GM23338 (cell line): Measurements from ENCODE around the gene EMID1. TPM values are rescaled to one million over a fixed set of nuclear protein-coding genes. Genes with fewer than 3 reads are reported as not detected.

ENCODE experiments used
- ATAC-seq: fragments of 200-7000 bp; cut with Tn5 transposase; 3 replicates; pipeline ENCODE4 v1.9.1; 2020
- DNase-seq: peaks from one replicate; pipeline ENCODE4 v3.0.0-alpha.2; 2015; ENCODE audit warnings: low spot score
- H2AFZ ChIP-seq: fragments of 200-600 bp; sonication (generic); 2 replicates; pipeline ENCODE4 v1.8.0; 2016; ENCODE audit warnings: antibody characterized with exemption, mild to moderate bottlenecking, moderate library complexity
- H3F3A ChIP-seq: fragments of 200-600 bp; sonication (generic); replicated peaks from 2 replicates; pipeline ENCODE4 v1.8.0; 2017; ENCODE audit warnings: antibody characterized with exemption, mixed run types, low read depth
- H3K27ac ChIP-seq: fragments of 200-600 bp; sonication (generic); 2 replicates; pipeline ENCODE4 v1.6.1; 2016; ENCODE audit warnings: low read depth
- H3K27me3 ChIP-seq: fragments of 200-600 bp; sonication (generic); 2 replicates; pipeline ENCODE4 v1.8.0; 2016; ENCODE audit warnings: mild to moderate bottlenecking, mixed run types, moderate library complexity; ENCODE audit not compliant: insufficient read depth
- H3K36me3 ChIP-seq: fragments of 200-600 bp; sonication (generic); 2 replicates; pipeline ENCODE4 v1.8.0; 2016; ENCODE audit warnings: mild to moderate bottlenecking; ENCODE audit not compliant: insufficient read depth
- H3K4me1 ChIP-seq: fragments of 200-600 bp; sonication (generic); 2 replicates; pipeline ENCODE4 v1.8.0; 2016; ENCODE audit warnings: mild to moderate bottlenecking, moderate library complexity; ENCODE audit not compliant: insufficient read depth
- H3K4me2 ChIP-seq: fragments of 200-600 bp; sonication (generic); 2 replicates; pipeline ENCODE4 v1.7.1; 2017; ENCODE audit warnings: mixed run types
- H3K4me3 ChIP-seq: fragments of 200-600 bp; sonication (generic); 2 replicates; pipeline ENCODE4 v1.6.1; 2016; ENCODE audit warnings: mixed run types
- H3K79me2 ChIP-seq: fragments of 200-600 bp; sonication (generic); replicated peaks from 2 replicates; pipeline ENCODE4 v1.8.0; 2017; ENCODE audit warnings: mild to moderate bottlenecking; ENCODE audit not compliant: insufficient read depth
- H3K9me2 ChIP-seq: fragments of 200-600 bp; sonication (generic); 2 replicates; pipeline ENCODE4 v1.8.0; 2017; ENCODE audit not compliant: insufficient read depth
- H4K20me1 ChIP-seq: fragments of 200-600 bp; sonication (generic); replicated peaks from 2 replicates; pipeline ENCODE4 v1.8.0; 2017; ENCODE audit warnings: mild to moderate bottlenecking; ENCODE audit not compliant: insufficient read depth
- H3K27ac Mint-ChIP-seq: 2 replicates; pipeline ENCODE4 v1.8.0; 2020; ENCODE audit warnings: inconsistent platforms, mild to moderate bottlenecking, moderate library complexity, mixed read lengths
- H3K27me3 Mint-ChIP-seq: 3 replicates; pipeline ENCODE4 v1.8.0; 2022; ENCODE audit warnings: low read depth, mild to moderate bottlenecking, moderate library complexity, mixed read lengths, inconsistent platforms; ENCODE audit not compliant: insufficient read depth, poor library complexity
- H3K36me3 Mint-ChIP-seq: 3 replicates; pipeline ENCODE4 v1.8.0; 2021; ENCODE audit warnings: low read depth, mild to moderate bottlenecking, inconsistent platforms, moderate library complexity, mixed read lengths
- H3K4me1 Mint-ChIP-seq: 3 replicates; pipeline ENCODE4 v1.8.0; 2020; ENCODE audit warnings: mild to moderate bottlenecking, inconsistent platforms, mixed read lengths
- H3K4me3 Mint-ChIP-seq: 3 replicates; pipeline ENCODE4 v1.8.0; 2021; ENCODE audit warnings: moderate library complexity, mild to moderate bottlenecking, inconsistent platforms, mixed read lengths
- H3K9me3 Mint-ChIP-seq: 3 replicates; pipeline ENCODE4 v1.8.0; 2020; ENCODE audit warnings: moderate library complexity, mild to moderate bottlenecking, inconsistent platforms, mixed read lengths
- CREB1 ChIP-seq: fragments of 250-450 bp; sonication (Bioruptor Pico); IDR thresholded peaks from 2 replicates; pipeline ENCODE4 v1.5.0; 2020; ENCODE audit warnings: low read depth, mild to moderate bottlenecking, moderate library complexity
- CTCF ChIP-seq, 2 experiments: fragments of 200-600 bp in 1 of 2; sonication (generic) in 1 of 2; conservative IDR thresholded peaks; 2 replicates each; pipeline versions ENCODE4 v1.5.1 to v1.6.1; 2016 to 2017; ENCODE audit warnings: antibody characterized with exemption in 2 of 2, low read depth in 2 of 2, mild to moderate bottlenecking in 2 of 2, moderate library complexity in 1 of 2
- EZH2 ChIP-seq: fragments of 200-600 bp; sonication (generic); IDR thresholded peaks from one replicate; pipeline ENCODE4 v1.8.0; 2017; ENCODE audit warnings: antibody characterized with exemption, mild to moderate bottlenecking, low read depth; ENCODE audit not compliant: unreplicated experiment
- EZH2phosphoT487 ChIP-seq: fragments of 200-600 bp; sonication (generic); IDR thresholded peaks from one replicate; pipeline ENCODE4 v1.8.1; 2018; ENCODE audit warnings: antibody characterized with exemption; ENCODE audit not compliant: unreplicated experiment
- JUNB ChIP-seq: IDR thresholded peaks from one replicate; pipeline ENCODE4 v1.6.1; 2016; ENCODE audit warnings: antibody characterized with exemption; ENCODE audit not compliant: unreplicated experiment
- NANOG ChIP-seq: IDR thresholded peaks from 2 replicates; pipeline ENCODE4 v1.6.1; 2016; ENCODE audit warnings: antibody characterized with exemption, borderline replicate concordance
- REST ChIP-seq: IDR thresholded peaks from one replicate; pipeline ENCODE4 v1.6.1; 2018; ENCODE audit warnings: antibody characterized with exemption; ENCODE audit not compliant: unreplicated experiment
- polyA plus RNA-seq: library from polyadenylated mRNA; unstranded; fragments of >200 nt; fragmentation: Nextera tagmentation; extraction: Ambion mirVana; gene quantifications from 2 replicates; pipeline ENCODE4 v1.2.1, GENCODE V29; 2016
- total RNA-seq: library from RNA; depleted of rRNA; stranded (reverse); fragments of >200 nt; shearing (Covaris generic); gene quantifications from 2 replicates; pipeline ENCODE4 v1.2.3, GENCODE V29; 2014
- TF ChIP-seq, protein P1 (sequence below): IDR thresholded peaks from 2 replicates; pipeline ENCODE4 v1.6.1; 2016; ENCODE audit warnings: antibody characterized with exemption

The EMID1 gene
- total and polyA plus RNA-seq, 2 experiments from 2014 or later, result 3.0 to 13.4 TPM

DNA sequence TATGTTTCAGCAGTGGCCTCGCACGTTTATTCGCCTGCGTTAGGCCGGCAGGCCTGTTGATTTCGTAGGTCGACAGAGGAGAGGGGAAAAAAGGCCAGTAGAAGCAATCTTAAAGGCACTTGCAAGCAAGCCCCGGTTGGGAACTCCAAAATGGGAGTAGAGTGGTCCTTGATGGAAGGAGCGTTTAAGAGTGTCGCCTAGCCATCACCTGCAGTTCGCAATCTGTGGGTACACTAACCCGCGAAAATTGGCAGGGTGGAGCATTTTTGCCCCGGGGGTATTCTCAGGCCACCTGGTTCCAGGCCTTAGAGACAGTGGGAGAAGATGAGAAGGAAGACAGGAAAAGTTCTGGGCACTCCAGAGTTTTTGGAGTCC is 63.5 kb downstream of the EMID1 start:
- Histone ChIP-seq H3F3A (peaks cover 5% of the 10 kb centered on the region), H3K27ac (peak overlapping the region; percentile 100), H4K20me1 (peaks cover 50% of the 10 kb centered on the region), H3K36me3 (peaks cover 40% of the 10 kb centered on the region), H3K79me2 (peaks cover 82% of the 10 kb centered on the region), H3K4me2 (peak overlapping the region; percentile 100), H3K4me3 (peak overlapping the region; percentile 99), H3K27me3 (no peaks in the 10 kb centered on the region), H3K4me1 (peaks cover 34% of the 10 kb centered on the region), H2AFZ (no peak overlapping the region), H3K9me2 (no peaks in the 10 kb centered on the region)
- H3K36me3 Mint-ChIP-seq, result peaks cover 83% of the 10 kb centered on the region
- no peaks in the 10 kb centered on the region for H3K9me3 Mint-ChIP-seq
- DNase-seq (peak; percentile 13), ATAC-seq (no peak)
- peaks cover 19% of the 10 kb centered on the region for H3K27me3 Mint-ChIP-seq
- TF ChIP-seq, protein P1, sequence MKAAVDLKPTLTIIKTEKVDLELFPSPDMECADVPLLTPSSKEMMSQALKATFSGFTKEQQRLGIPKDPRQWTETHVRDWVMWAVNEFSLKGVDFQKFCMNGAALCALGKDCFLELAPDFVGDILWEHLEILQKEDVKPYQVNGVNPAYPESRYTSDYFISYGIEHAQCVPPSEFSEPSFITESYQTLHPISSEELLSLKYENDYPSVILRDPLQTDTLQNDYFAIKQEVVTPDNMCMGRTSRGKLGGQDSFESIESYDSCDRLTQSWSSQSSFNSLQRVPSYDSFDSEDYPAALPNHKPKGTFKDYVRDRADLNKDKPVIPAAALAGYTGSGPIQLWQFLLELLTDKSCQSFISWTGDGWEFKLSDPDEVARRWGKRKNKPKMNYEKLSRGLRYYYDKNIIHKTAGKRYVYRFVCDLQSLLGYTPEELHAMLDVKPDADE, result no peak
- no peak for TF ChIP-seq EZH2phosphoT487
- TF ChIP-seq CREB1 (CRISPR knock-in tag), result no peak
- TF ChIP-seq CTCF (conservative IDR thresholded peaks at IDR 0.05; ENCODE audit: low read depth in 2 of 2), result no peak
- TF ChIP-seq JUNB, result no peak
- TF ChIP-seq NANOG, result no peak
- no peak for TF ChIP-seq REST
- TF ChIP-seq EZH2, result no peak
- peak overlapping the region; percentile 92 for H3K4me3 Mint-ChIP-seq
- H3K27ac Mint-ChIP-seq, result peak overlapping the region; percentile 99
- peaks cover 40% of the 10 kb centered on the region for H3K4me1 Mint-ChIP-seq
